Measurements from ENCODE around the gene EFCAB14. TPM values are rescaled to one million over a fixed set of nuclear protein-coding genes. Genes with fewer than 3 reads are reported as not detected.

The EFCAB14 gene
- total and polyA plus RNA-seq, 2 donors (not counting 3 experiments of a cell fraction or from before 2014, with no cell fraction given), result 30.0 to 81.7 TPM

DNA sequence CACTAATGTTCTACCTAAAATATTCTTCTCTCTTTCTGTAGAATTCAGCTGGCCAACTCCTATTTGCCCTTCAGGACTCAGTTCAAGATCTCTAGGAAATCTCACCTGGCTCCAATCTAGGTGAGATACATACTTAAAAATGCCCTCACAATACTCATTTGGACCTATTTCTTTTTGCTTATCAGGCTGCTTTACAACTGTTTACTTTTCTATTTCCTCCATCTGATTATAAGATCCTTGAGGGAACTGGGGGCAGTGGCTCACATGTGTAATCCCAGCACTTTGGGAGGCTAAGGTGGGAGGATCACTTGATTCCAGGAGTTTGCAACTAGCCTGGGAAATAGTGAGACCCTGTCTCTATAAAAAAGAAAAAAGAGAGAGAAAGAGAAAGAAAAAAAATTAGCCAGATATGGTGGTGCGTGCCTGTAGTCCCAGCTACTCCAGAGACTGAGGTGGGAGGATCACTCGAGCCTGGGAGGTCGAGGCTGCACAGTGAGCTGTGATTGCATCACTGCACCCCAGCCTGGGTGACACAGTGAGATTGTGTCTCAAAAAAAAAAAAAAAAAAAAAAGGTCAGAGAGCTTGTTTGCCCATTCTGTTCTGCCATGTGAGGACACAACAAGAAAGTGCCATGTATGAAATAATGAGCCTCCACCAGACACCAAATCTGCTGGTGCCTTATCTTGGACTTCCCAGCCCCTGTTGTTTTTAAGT, 14.8 kb downstream of the EFCAB14 start:
- FAIRE-seq (no peak), DNase-seq (ENCODE audit: low read depth, low spot score) (no peak)
- Histone ChIP-seq H3K9me1 (replicated peaks; ENCODE audit: control insufficient read depth, extremely low read depth, insufficient read depth, low read length) (no peaks in the 10 kb centered on the region), H3K4me3 (replicated peaks in 1 of 3; ENCODE audit: insufficient read depth in 1 of 3, low read depth in 1 of 3, low read length in 3 of 3) (no peak overlapping the region), H3K27me3 (ENCODE audit: control insufficient read depth in 2 of 2, insufficient read depth in 2 of 2, low read length in 2 of 2) (no peaks in the 10 kb centered on the region), H2AFZ (ENCODE audit: low read depth, low read length) (no peak overlapping the region), H3K4me2 (ENCODE audit: insufficient read depth, low read length) (no peak overlapping the region), H3K9me3 (replicated peaks; ENCODE audit: control insufficient read depth, insufficient read depth, low read length) (no peaks in the 10 kb centered on the region), H3K4me1 (ENCODE audit: control insufficient read depth, extremely low read depth, insufficient read depth, low read length) (no peaks in the 10 kb centered on the region), H3K27ac (ENCODE audit: insufficient read depth, low read depth, low read length) (no peak overlapping the region), H4K20me1 (replicated peaks; ENCODE audit: control insufficient read depth, extremely low read depth, insufficient read depth, low read length) (peaks cover 3% of the 10 kb centered on the region), H3K9ac (replicated peaks; ENCODE audit: extremely low read depth, insufficient read depth, low read length) (no peak overlapping the region), H3K79me2 (ENCODE audit: control insufficient read depth, insufficient read depth, low read length) (no peaks in the 10 kb centered on the region), H3K36me3 (ENCODE audit: control insufficient read depth in 2 of 2, extremely low read depth in 1 of 2, insufficient read depth in 2 of 2, low read length in 2 of 2) (peaks cover 16 to 24% of the 10 kb centered on the region in 2 experiments)
- dilution Hi-C loops (cut with MboI; ENCODE audit: extremely low pct_ligation_motif_present, low sequenced_read_pairs), result no loop called here
- no TSS peak for BruUV-seq (replicated peaks)
- intact Hi-C loops (cut with micrococcal nuclease), result no loop called here
- TF ChIP-seq JUN (IDR thresholded peaks at IDR 0.05; ENCODE audit: borderline replicate concordance, insufficient read depth, insufficient read length, low read depth) (no peak), EZH2 (IDR thresholded peaks at IDR 0.05; ENCODE audit: borderline replicate concordance, low read depth, low read length, severe bottlenecking) (no peak), POLR2AphosphoS5 (IDR thresholded peaks at IDR 0.05; ENCODE audit: insufficient read depth, low read depth, low read length) (no peak), POLR2A (IDR thresholded peaks at IDR 0.05; ENCODE audit: low read depth, low read length) (no peak), MAX (IDR thresholded peaks at IDR 0.05; ENCODE audit: insufficient read depth, insufficient read length) (no peak), MYC (IDR thresholded peaks at IDR 0.05; ENCODE audit: low read depth, low read length) (no peak), FOS (IDR thresholded peaks at IDR 0.05; ENCODE audit: borderline replicate concordance, insufficient read depth, low read length) (no peak), GATA2 (IDR thresholded peaks at IDR 0.05; ENCODE audit: insufficient read depth, insufficient read length, low read depth, low read length) (no peak)
- TF ChIP-seq, protein P1, sequence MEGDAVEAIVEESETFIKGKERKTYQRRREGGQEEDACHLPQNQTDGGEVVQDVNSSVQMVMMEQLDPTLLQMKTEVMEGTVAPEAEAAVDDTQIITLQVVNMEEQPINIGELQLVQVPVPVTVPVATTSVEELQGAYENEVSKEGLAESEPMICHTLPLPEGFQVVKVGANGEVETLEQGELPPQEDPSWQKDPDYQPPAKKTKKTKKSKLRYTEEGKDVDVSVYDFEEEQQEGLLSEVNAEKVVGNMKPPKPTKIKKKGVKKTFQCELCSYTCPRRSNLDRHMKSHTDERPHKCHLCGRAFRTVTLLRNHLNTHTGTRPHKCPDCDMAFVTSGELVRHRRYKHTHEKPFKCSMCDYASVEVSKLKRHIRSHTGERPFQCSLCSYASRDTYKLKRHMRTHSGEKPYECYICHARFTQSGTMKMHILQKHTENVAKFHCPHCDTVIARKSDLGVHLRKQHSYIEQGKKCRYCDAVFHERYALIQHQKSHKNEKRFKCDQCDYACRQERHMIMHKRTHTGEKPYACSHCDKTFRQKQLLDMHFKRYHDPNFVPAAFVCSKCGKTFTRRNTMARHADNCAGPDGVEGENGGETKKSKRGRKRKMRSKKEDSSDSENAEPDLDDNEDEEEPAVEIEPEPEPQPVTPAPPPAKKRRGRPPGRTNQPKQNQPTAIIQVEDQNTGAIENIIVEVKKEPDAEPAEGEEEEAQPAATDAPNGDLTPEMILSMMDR (IDR thresholded peaks at IDR 0.05; ENCODE audit: extremely low read depth in 1 of 2, insufficient read depth in 1 of 2, low read depth in 1 of 2, low read length in 2 of 2), result no peak
- ChIA-PET CTCF (interaction anchor here (0.9 to 1.0 kb wide), 2 partner anchors 22 to 26 kb away, joined by 3 to 4 read pairs; no protein-coding TSS in a partner anchor), POLR2A (interaction anchor here (0.6 kb wide), 1 partner anchor 104 kb away, joined by 3 read pairs; no protein-coding TSS in a partner anchor)

Measured in endothelial cell of umbilical vein (primary cell).